ENCODE measurements around the gene SPTLC2.

DNA sequence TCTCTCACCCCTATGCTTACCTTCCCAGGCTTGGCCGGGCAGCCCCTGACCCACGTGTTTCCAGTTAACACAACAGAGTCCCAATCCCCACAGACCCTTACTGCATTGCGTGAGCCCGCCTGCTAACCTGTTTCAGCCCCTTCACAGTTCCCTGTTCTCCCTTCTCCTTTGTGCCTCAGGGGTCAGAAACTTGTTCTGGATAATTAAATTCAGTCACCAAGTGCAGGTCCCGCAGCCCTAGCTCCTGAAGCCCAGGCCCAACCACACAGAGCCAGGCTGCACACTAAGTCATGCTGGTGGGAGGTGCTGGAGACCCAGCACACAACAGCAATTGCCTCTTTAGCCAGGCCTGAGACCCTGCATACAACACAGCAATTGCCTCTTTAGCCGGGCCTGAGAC is 127.4 kb downstream of the SPTLC2 start:
- TF ChIP-seq POLR2A (IDR thresholded peaks at IDR 0.05): no peak
- TF ChIP-seq, protein P1, sequence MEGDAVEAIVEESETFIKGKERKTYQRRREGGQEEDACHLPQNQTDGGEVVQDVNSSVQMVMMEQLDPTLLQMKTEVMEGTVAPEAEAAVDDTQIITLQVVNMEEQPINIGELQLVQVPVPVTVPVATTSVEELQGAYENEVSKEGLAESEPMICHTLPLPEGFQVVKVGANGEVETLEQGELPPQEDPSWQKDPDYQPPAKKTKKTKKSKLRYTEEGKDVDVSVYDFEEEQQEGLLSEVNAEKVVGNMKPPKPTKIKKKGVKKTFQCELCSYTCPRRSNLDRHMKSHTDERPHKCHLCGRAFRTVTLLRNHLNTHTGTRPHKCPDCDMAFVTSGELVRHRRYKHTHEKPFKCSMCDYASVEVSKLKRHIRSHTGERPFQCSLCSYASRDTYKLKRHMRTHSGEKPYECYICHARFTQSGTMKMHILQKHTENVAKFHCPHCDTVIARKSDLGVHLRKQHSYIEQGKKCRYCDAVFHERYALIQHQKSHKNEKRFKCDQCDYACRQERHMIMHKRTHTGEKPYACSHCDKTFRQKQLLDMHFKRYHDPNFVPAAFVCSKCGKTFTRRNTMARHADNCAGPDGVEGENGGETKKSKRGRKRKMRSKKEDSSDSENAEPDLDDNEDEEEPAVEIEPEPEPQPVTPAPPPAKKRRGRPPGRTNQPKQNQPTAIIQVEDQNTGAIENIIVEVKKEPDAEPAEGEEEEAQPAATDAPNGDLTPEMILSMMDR (IDR thresholded peaks at IDR 0.05): no peak

All from ovary (tissue), 3 donors.